ENCODE data around the gene CAMKMT. TPM values are rescaled to one million over a fixed set of nuclear protein-coding genes. Genes with fewer than 3 reads are reported as not detected.

CAMKMT gene
- total RNA-seq, 2 experiments from 2014 or later, result 25.7 to 27.4 TPM

DNA sequence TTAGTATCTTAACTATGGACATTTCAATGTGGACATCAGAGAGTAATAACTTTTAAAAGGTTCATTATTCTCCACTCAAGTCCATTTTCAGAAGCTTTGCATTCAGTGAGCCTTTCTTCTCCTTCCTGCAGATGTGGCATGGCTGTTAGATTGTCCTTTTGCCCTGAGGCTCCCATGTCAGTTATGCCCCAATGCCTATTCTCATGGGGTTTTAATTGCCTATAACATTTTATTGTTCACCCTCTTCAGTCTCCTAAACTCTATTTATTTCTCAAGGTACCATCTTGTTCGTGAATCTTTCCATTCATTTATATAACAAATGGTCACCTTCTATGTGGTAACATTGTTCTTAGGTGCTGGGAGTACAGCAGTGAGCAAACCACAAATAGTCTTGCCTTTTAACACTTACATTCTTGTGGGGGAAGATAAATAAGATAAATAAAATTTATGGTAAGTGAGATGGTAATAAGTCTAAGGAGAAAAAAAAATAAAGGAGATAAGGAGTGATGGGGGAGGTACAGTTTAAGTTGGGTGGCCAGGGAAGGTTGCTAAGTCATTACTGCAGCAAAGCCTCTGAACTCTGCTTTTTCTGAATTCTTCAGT is 301.8 kb downstream of the CAMKMT start:
- intact Hi-C loops (cut with micrococcal nuclease; ENCODE audit: unreplicated experiment), result no loop called here
- BruUV-seq (replicated peaks), result no TSS peak

DNA sequence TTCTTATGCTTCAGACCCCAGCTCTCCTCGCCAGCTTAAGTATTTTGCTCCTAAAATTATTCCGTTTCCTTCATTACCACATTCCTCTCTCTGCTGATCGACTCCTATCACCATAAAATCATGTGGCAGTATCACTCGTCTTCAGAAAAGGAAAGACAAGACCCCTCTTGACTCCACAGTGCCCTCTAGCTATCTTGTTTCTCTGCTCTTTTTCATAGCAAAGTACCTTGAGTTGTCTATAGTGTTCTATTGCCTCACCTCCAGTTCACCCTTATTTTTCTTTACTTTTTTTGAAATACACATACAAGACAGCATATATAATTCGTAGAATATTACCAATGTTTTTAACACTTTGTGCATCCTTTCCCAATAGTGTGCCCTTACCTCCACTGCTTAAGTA is 306.6 kb downstream of the CAMKMT start:
- ChIA-PET POLR2A (interaction anchor here (0.6 kb wide), 1 partner anchor 9 kb away, joined by 3 read pairs; no protein-coding TSS in a partner anchor), CTCF (ENCODE audit: unreplicated experiment) (no interaction called here)
- Histone ChIP-seq H4K20me1 (ENCODE audit: insufficient read depth, low read length) (no peaks in the 10 kb centered on the region), H3K9me2 (ENCODE audit: insufficient read depth, low read length) (no peaks in the 10 kb centered on the region), H3K4me2 (ENCODE audit: low read length) (no peak overlapping the region), H3K79me2 (ENCODE audit: insufficient read depth, low read depth, low read length) (no peaks in the 10 kb centered on the region), H3K4me1 (ENCODE audit: insufficient read depth, low read length, poor library complexity, severe bottlenecking) (no peaks in the 10 kb centered on the region), H3K9me3 (ENCODE audit: low read length) (no peaks in the 10 kb centered on the region), H3K36me3 (ENCODE audit: insufficient read depth, low read length) (no peaks in the 10 kb centered on the region), H3K27ac (ENCODE audit: low read depth, low read length, poor library complexity, severe bottlenecking) (no peak overlapping the region), H2AFZ (ENCODE audit: low read length) (no peak overlapping the region), H3K4me3 (ENCODE audit: low read depth, low read length, poor library complexity, severe bottlenecking) (no peak overlapping the region)
- peak; percentile 9 for DNase-seq (ENCODE audit: low spot score)
- intact Hi-C loops (cut with micrococcal nuclease; ENCODE audit: unreplicated experiment), result loop anchor here (5.0 kb wide), 1 partner anchor 186 kb away; no protein-coding TSS in a partner anchor
- TF ChIP-seq, protein P1, sequence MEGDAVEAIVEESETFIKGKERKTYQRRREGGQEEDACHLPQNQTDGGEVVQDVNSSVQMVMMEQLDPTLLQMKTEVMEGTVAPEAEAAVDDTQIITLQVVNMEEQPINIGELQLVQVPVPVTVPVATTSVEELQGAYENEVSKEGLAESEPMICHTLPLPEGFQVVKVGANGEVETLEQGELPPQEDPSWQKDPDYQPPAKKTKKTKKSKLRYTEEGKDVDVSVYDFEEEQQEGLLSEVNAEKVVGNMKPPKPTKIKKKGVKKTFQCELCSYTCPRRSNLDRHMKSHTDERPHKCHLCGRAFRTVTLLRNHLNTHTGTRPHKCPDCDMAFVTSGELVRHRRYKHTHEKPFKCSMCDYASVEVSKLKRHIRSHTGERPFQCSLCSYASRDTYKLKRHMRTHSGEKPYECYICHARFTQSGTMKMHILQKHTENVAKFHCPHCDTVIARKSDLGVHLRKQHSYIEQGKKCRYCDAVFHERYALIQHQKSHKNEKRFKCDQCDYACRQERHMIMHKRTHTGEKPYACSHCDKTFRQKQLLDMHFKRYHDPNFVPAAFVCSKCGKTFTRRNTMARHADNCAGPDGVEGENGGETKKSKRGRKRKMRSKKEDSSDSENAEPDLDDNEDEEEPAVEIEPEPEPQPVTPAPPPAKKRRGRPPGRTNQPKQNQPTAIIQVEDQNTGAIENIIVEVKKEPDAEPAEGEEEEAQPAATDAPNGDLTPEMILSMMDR (conservative IDR thresholded peaks at IDR 0.05; ENCODE audit: low read length), result peak; percentile 75
- no peak for TF ChIP-seq EZH2phosphoT487 (IDR thresholded peaks at IDR 0.05; ENCODE audit: borderline replicate concordance, low read depth, low read length)
- BruUV-seq (replicated peaks), result no TSS peak

More for the DNA sequence above, 301.8 kb downstream of the CAMKMT start:
- no peak overlapping the region for H3K27ac ChIP-seq (ENCODE audit: low read depth, low read length, poor library complexity, severe bottlenecking)
- DNase-seq (ENCODE audit: low spot score), result no peak
- ChIA-PET POLR2A (no interaction called here), CTCF (ENCODE audit: unreplicated experiment) (no interaction called here)
- no peaks in the 10 kb centered on the region for H3K36me3 ChIP-seq (ENCODE audit: insufficient read depth, low read length)
- H3K9me3 ChIP-seq (ENCODE audit: low read length), result no peaks in the 10 kb centered on the region
- H3K4me1 ChIP-seq (ENCODE audit: insufficient read depth, low read length, poor library complexity, severe bottlenecking), result no peaks in the 10 kb centered on the region
- H3K9me2 ChIP-seq (ENCODE audit: insufficient read depth, low read length), result no peaks in the 10 kb centered on the region
- TF ChIP-seq, protein P1 (conservative IDR thresholded peaks at IDR 0.05; ENCODE audit: low read length), result no peak
- no peak for TF ChIP-seq EZH2phosphoT487 (IDR thresholded peaks at IDR 0.05; ENCODE audit: borderline replicate concordance, low read depth, low read length)
- no peaks in the 10 kb centered on the region for H3K79me2 ChIP-seq (ENCODE audit: insufficient read depth, low read depth, low read length)
- no peak overlapping the region for H3K4me2 ChIP-seq (ENCODE audit: low read length)
- no peaks in the 10 kb centered on the region for H4K20me1 ChIP-seq (ENCODE audit: insufficient read depth, low read length)
- H3K4me3 ChIP-seq (ENCODE audit: low read depth, low read length, poor library complexity, severe bottlenecking), result no peak overlapping the region
- H2AFZ ChIP-seq (ENCODE audit: low read length), result no peak overlapping the region

DNA sequence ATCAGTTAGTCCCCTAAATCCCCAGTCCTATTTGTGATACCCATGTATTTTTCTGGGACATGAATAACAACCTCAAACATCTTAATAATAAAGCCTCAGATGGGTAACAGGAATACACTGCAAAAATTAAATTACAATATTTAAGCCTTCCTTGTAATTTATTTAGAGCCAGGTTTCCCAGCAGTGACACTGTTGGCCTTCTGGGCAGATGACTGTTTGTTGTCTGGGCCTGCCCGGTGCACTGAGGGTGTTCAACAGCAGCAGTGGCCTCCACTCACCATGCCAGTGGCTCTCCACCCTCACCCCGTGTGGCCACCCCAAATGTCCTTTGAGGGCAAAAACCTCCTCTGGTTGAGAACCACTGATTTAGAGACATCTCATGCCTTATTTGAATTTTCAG is 309.5 kb downstream of the CAMKMT start:
- no peak overlapping the region for H3K4me2 ChIP-seq (ENCODE audit: low read length)
- no peaks in the 10 kb centered on the region for H3K79me2 ChIP-seq (ENCODE audit: insufficient read depth, low read depth, low read length)
- intact Hi-C loops (cut with micrococcal nuclease; ENCODE audit: unreplicated experiment), result no loop called here
- no peak overlapping the region for H3K27ac ChIP-seq (ENCODE audit: low read depth, low read length, poor library complexity, severe bottlenecking)
- no peak for TF ChIP-seq EZH2phosphoT487 (IDR thresholded peaks at IDR 0.05; ENCODE audit: borderline replicate concordance, low read depth, low read length)
- TF ChIP-seq, protein P1 (conservative IDR thresholded peaks at IDR 0.05; ENCODE audit: low read length), result no peak
- H2AFZ ChIP-seq (ENCODE audit: low read length), result no peak overlapping the region
- H3K36me3 ChIP-seq (ENCODE audit: insufficient read depth, low read length), result no peaks in the 10 kb centered on the region
- no peak overlapping the region for H3K4me3 ChIP-seq (ENCODE audit: low read depth, low read length, poor library complexity, severe bottlenecking)
- DNase-seq (ENCODE audit: low spot score), result no peak
- H3K9me3 ChIP-seq (ENCODE audit: low read length), result no peaks in the 10 kb centered on the region
- no peaks in the 10 kb centered on the region for H3K9me2 ChIP-seq (ENCODE audit: insufficient read depth, low read length)
- no TSS peak for BruUV-seq (replicated peaks)
- ChIA-PET POLR2A (no interaction called here), CTCF (ENCODE audit: unreplicated experiment) (no interaction called here)
- no peaks in the 10 kb centered on the region for H4K20me1 ChIP-seq (ENCODE audit: insufficient read depth, low read length)
- peaks cover 7% of the 10 kb centered on the region for H3K4me1 ChIP-seq (ENCODE audit: insufficient read depth, low read length, poor library complexity, severe bottlenecking)
